Head of caudate nucleus (tissue), 42 donors: ENCODE measurements around the gene TNP2.
"Not testable (repeated sequence)": the region's sequence is repeated elsewhere in the genome, so short reads cannot be mapped to it uniquely, and the experiment has no call there.

Experiments
- DNase-seq, 42 donors: peaks; one replicate each; pipeline versions ENCODE4 v3.0.0 to v3.0.0-alpha.2; 2020 to 2021; ENCODE audit warnings: mixed read lengths in 7 of 42
- intact Hi-C: fragments of 100-400 bp; cut with DNase I; formaldehyde crosslinking; loops from one replicate; pipeline ENCODE4 v1.15.0; 2022

The TNP2 gene

DNA sequence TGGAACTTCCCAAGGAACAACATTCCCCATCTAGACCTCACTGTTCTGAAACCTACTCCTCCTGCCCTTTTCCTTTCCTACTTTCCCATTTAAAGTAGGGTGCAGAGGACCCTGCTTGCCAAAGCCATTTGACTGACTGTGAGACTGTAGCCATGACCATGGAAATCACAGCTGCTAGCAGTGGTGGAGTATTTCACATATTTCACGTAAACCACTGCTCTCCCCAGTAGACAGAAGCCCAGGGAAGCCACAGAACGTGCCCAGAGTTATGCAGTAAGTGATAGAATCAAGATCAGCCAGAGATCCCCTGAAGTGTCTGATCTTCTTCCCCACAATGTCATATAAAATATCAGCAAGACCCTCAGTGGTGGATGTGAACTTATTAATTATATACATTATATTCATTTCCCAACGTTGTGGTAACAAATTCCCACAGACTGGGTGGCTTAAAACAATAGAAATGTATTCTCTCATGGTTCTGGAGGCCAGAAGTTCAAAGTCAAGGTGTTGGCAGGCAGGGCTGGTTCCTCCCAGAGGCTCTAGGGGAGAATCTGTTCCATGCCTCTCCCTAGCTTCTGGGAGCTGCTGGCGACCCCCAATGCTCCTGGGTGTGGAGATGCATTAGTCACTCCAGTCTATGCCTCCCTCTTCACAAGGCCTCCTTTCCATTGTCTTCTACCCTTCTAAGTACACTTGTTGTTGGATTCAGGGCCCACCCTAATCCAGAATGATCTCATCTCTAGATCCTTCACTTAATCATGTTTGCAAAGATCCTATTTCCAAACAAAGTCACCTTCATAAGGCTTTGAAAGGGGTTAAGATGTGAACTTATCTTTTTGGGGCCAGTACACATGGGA is 32.7 kb upstream of the TNP2 start:
- no peak for DNase-seq

DNA sequence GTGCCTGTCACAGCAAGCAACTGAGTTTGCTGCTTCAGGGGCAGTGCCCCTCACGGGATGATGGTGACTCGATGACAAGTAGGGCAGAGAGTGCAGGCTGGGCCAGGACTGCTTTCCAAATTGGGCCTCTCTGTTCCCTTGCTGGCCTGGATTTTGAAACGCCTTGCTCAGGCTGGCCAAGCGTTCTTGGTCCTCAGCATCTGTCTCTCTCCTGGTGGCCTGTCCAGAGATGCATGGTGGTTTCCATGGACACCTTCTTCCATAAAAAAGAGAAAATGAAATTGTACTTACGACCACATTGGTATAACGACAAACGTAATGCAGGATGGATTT is 31.4 kb upstream of the TNP2 start:
- DNase-seq = no peak
- intact Hi-C loops = no loop called here

More for the DNA sequence above, 32.7 kb upstream of the TNP2 start:
- intact Hi-C loops = no loop called here

DNA sequence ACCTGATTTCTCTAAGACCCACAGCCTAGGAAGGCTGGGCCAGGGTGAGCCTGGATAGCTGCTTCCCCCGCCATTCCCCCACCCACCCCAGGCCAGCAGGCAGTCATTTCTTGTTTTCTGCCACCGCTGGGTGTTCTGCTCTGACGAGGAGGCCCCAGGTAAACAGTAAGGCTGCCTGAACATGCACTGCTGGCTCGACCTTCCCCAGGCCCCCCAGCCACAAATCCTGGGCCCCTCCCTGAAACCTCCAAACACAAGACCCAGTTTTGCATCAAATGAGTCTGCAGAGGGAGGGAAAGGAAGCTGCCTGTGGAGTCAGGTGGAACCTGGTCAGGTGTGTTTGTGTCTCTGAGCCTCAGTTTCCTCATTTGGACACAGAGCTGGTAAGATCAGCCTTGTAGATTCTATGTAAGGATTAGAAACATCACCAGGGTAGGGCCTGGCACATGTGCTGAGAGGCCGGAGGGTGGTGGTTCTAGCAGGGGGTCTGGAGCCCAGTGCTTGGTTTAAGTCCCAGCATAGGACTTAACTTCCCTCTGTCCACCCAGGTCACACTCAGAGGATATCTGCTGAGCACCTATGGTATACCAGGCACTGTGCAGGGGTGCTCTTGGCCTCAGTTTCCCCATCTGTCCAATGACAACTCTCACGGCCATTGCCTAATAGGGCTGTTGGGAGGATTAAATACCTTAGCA is 30.9 kb upstream of the TNP2 start:
- no peak for DNase-seq
- intact Hi-C loops = no loop called here

DNA sequence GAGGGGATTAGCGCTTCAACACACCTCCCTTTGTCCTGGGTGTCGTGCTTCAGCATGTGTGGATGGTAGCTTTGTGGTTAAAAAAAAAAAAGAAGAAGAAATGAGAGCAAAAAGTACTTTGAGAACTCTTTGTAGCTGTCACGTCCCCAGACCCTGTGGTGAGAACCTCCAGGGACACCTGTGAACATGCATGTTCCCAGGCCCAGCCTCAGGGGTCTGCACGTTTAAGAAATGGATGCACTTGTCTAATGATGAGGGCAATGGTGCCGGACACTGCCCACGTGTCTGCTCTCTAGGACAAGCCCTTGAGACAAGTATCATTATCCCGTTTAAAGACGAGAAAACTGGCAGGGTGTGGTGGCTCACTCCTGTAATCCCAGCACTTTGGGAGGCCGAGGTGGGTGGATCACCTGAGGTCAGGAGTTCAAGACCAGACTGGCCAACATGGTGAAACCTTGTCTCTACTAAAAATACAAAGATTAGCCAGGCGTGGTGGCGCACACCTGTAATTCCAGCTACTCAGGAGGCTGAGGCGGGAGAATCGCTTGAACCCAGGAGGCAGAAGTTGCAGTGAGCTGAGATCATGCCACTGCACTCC is 29.9 kb upstream of the TNP2 start:
- intact Hi-C loops, DNase-seq: not testable (repeated sequence)

DNA sequence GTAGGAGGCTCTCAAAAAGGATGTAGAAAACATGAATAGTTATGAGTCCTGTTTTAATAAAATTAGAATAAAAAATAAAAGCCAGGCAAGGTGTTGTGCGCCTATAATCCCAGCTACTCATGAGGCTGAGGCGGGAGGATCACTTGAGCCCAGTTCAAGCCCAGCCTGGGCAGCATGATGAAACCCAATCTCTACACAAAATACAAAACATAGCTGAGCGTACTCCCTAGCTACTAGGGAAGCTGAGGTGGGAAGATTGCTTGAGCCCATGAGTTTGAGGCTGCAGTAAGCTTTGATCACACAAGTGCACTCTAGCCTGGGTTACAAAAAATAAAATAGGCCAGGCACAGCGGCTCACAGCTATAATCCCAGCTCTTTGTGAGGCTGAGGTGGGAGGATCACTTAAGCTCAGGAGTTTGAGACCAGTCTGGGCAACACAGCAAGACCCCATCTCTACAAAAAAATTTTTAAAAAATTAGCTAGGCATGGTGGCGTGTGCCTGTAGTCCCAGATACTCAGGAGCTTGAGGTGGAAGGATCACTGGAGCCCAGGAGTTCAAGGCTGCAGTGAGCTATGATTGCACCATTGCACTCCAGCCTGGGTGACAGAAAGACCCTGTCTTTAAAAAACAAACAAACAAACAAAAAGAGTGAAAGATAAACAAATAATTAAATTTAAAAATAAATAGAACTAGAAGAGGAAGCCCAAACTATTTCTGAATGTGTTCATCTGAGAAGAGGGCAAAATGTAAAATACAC is 29.2 kb upstream of the TNP2 start:
- intact Hi-C loops = no loop called here
- DNase-seq = no peak

DNA sequence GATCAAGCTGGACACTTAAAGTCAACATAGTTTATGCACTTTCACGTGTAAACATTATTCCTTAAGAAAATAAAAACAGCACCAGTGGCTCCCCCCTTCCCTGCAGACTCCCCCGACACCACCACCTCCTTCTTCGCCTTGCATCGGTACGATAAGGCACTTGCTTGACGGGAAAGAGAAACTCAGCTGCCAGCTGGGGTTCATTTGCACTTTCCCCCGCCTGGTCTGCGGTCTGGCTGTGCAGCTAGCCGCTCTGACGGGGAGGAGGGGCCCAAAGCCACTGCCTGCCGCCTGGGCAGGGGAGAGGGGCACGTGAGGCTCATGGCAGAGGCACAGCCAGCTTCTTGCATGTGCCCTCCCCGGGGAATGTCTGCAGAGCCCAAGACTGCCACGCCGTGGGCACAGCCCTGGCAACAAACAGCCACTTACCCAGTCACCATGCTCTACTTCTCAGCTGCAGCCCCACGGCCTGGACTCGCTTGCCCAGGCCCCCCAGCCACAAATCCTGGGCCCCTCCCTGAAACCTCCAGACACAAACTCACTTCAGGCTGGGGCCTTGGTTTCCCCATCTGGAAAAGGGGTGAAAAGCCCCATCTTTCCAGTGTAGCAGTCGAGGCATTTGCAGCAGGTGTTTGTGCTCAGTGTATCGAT is 28.5 kb upstream of the TNP2 start:
- DNase-seq = peak; percentile 53 to 91 (median 75)
- intact Hi-C loops = no loop called here

DNA sequence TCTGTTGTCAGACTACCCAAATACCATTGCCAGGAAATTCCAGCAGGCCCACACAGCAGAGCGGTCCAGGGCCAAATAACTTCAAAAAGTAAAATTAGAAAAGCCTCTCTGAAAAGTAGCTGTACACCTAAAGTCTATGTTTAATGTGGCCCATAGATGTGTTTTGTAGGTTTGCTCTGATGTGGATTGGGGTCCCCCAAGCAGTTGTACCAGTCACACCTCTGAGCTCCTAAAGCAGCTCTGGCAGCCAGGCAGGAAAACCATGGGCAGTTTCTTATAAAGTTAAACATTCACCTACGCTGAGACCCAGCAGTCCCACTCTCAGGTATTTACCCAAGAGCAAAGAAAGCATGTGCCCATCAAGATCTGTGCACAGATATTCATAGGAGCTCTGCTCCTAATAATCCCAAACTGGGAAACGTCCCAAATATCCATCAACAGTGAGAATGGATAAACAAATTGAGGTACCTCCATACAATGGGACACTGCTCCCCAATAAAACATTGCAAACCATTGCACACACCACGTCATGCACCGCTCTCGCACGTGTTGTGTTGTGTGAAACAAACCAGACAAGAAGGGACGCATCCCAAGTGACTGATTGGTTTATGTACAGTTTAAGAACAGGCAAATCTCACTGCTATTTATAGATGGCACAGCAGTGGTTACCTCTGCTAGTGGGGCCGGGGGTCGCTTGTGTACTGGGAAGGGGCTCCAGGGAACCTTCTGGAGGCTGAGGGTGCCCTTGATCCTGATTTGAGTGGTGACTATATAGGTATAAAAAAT is 27.8 kb upstream of the TNP2 start:
- intact Hi-C loops = no loop called here
- DNase-seq = no peak

DNA sequence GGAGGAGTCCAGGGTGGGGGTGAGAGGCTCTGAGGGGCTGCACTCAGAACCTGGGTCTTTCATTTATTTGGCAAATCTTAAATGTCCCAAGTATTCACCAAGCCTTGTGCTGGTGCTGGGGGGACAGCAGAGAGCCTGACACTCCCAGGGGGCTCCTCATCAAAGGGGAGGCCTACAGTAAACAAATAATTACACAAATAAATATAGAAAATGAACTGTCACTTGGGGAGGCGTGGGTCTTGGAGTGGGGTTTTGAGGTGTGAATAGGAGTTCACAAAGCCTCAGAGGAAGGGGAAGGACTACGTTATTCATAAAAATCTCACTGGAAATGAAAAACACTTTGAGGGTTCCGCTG is 27.2 kb upstream of the TNP2 start:
- intact Hi-C loops = no loop called here
- DNase-seq = no peak

DNA sequence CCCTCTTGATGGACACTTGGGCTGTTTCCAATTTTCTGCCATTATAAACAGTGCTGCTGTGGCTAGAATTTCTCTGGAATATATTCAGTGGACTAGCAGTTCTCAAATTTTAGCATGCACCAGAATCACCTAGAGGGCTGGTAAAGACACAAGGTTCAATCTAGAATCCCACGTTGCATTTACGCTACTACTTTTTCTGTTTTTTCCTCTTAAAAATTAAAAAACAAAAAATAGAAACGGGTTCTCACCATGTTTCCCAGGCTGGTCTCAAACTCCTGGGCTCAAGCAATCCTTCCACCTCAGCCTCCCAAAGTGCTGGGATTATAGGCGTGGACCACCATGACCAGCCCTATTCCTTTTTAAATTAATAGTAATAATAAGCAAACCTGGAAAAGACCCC is 26.5 kb upstream of the TNP2 start:
- intact Hi-C loops = no loop called here
- no peak for DNase-seq

DNA sequence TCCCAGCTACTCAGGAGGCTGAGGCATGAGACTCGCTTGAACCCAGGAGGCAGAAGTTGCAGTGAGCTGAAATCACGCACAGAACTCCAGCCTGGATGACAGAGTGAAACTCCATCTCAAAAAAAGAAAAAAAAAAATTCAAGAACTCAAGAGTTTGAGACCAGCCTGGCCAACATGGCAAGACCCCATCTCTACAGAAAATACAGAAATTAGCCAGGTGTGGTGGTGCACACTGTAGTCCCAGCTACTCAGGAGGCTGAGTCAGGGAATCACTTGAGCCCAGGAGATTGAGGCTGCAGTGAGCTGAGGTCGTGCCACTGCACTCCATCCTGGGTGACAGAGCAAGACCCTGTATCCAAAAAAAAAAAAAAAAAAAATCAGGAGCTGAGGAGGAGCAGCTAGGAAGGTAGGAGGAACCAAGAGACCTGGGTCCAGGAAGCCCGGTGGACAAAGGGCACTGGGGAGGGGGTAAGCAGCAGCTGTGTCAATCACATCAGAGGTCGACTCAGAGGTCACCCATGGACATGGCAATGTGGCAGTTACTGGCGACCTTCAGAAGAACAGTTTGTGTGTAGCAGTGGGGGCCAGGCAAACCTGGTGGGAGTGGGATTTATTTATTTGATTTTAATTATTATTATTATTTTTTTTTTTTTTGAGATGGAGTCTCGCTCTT is 23.1 kb upstream of the TNP2 start:
- no peak for DNase-seq
- intact Hi-C loops = no loop called here

DNA sequence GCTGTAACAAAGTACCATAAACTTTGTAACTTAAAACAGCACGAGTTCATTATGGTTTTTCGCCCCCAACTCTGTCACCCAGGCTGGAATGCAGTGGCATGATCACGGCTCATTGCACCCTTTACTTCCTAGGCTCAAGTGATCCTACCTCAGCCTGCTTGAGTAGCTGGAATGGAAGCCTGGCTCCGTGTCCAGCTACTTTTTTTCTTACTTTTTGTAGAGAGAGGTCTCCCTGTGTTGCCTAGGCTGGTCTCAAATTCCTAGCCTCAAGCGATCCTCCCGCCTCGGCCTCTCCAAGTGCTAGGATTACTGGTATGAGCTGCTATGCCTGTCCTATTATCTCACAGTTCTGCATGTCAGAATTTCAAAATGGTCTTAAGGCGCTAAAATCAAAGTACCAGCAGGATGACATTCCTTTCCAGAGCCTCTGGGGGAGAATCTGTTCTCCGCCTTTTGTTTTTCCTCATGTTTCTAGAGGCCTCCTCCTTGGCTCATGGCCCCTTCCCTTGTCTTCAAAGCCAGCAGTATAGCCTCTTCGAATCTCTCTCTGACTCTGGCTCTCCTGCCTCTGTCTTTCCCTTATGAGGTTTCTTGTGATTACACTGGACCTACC is 22.1 kb upstream of the TNP2 start:
- DNase-seq = no peak
- intact Hi-C loops = no loop called here

DNA sequence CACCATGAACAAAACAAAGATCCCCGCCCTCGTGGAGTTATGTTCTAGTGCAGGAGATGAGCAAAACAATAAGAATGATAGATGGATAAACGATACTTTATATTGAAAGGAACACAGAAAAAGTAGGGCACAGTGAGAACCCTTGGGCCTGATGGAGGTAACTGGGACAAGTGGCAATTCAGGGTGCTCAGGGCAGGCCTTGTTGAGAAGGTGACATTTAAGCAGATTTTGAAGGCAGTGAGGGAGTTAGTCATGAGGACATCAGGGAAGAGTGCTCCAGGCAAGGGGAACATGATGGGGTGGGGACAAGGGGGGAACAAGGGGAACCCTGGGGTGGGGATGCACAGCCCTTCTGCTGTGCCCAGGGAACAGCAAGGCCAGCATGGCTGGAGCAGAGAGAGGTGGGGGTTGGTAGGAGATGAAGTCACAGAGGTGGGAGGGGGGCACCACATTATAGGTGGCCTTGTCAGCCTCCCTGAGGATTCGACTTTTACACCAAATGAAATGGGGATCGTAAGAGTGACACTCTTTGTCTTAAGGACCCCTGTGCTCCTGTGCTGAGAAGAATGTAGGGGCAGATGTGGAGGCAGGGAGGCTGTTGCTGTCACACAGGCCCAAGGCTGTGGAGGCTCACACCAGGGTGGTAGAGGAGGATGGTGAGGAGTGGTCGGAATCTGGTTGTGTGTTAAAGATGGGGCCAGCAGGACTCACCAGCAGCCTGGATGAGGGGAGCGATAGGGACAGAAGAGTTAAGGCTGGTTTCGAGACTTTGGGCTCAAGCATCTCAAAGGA is 21.2 kb upstream of the TNP2 start:
- DNase-seq = no peak
- intact Hi-C loops = no loop called here

DNA sequence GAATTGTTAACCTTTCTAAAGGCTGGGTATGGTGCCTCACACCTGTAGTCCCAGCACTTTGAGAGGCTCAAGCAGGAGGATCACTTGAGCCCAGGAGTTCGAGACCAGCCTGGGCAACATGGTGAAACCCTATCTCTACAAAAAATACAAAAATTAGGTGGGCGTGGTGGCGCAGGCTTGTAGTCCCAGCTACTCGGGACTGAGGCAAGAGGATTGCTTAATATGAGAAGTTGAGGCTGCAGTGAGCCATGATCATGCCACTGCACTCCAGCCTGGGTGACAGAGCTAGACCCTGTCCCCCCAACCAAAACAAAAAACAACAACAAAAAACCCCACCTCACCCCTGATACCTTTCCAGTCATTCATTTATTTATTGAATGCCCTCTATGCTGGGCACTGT is 20.6 kb upstream of the TNP2 start:
- intact Hi-C loops, DNase-seq: not testable (repeated sequence)

DNA sequence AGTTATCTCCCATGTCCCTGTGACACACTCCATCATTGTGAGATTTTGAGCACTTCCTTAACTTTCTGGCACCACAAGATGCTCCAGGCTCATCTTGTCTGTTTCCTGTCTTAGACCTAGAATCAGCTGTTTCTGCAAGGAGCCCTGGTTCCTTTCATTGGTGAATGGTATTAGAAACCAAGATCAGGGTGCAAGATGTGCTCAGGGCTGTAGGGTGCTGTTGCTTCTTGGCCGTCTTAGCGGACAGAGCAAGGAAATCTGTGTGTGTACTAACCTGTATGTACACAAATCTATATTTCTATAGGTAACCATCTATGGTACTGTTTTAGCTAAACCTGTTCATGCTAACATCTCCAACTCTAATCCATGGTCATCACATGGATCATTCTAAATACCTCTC is 20.1 kb upstream of the TNP2 start:
- DNase-seq = no peak
- intact Hi-C loops = no loop called here

DNA sequence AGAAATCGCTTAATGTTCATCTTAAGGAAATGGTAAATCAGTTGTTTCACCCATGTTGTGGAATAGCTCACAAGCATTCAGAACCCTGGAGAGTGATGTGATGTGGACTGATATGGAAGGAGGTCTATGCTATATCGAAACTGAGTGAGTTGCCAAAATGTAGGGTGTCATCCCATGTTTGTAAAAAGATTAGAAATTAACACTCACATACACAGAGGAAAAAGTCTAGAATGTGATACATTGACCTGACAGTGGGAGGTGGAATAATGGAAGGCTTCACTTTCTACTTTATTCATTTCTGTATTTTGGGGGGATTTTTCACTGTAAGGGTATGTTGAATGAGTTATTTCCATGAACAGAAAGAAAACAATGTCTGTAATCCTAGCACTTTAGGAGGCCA is 16.7 kb upstream of the TNP2 start:
- no peak for DNase-seq
- intact Hi-C loops = no loop called here

DNA sequence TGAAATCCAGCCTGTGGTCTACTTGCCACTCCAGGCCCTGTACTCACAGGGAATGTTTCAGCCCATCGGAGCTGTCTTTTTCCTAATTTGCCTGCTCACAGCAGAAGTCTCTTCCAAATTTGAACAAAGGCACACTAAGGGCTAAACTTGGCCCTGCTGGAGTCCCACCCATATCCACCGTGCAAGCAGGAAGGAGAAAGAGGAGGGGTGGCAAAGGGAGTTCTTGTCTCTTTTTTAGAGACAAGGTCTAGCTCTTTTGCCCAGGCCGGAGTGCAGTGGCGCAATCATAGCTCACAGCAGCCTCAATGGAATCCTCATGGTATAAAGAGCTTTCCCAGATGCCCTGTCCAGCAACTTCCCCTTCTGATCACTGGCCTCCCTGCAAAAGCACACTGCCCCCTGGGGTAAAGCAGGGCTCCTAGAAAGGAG is 14.7 kb upstream of the TNP2 start:
- no peak for DNase-seq
- intact Hi-C loops = no loop called here
